Measurements from ENCODE around the gene VPS13D.

- TF ChIP-seq CTCF (IDR thresholded peaks at IDR 0.05; ENCODE audit: low read length) (no peak), EZH2phosphoT487 (IDR thresholded peaks at IDR 0.05; ENCODE audit: low read length) (no peak)
Observed at GRCh38 chr1:12326986-12327385, 97.2 kb downstream of the VPS13D start.
